ENCODE data around the gene DAB2IP.
"Not testable (repeated sequence)": the region's sequence is repeated elsewhere in the genome, so short reads cannot be mapped to it uniquely, and the experiment has no call there.

The DAB2IP gene

GRCh38 chr9:121731919-121732318, 80.5 kb downstream of the DAB2IP start:
- no peak for DNase-seq

- DNase-seq = no peak
Observed at GRCh38 chr9:121732389-121732788, 81.0 kb downstream of the DAB2IP start.

- DNase-seq = no peak
Observed at GRCh38 chr9:121732886-121733285, 81.5 kb downstream of the DAB2IP start.

GRCh38 chr9:121734465-121734864, 83.0 kb downstream of the DAB2IP start:
- no peak for DNase-seq

- no peak for DNase-seq
Observed at GRCh38 chr9:121735065-121735792, 83.8 kb downstream of the DAB2IP start.

GRCh38 chr9:121735793-121736770, 84.6 kb downstream of the DAB2IP start:
- DNase-seq = no peak

GRCh38 chr9:121736934-121737462, 85.6 kb downstream of the DAB2IP start:
- no peak for DNase-seq

- no peak for DNase-seq
Observed at GRCh38 chr9:121737481-121737931, 86.1 kb downstream of the DAB2IP start.

GRCh38 chr9:121738411-121738810, 87.0 kb downstream of the DAB2IP start:
- no peak for DNase-seq

- no peak for DNase-seq
Observed at GRCh38 chr9:121738968-121739367, 87.5 kb downstream of the DAB2IP start.

GRCh38 chr9:121739971-121740370, 88.5 kb downstream of the DAB2IP start:
- DNase-seq = no peak

- DNase-seq = no peak
Observed at GRCh38 chr9:121741228-121741918, 89.9 kb downstream of the DAB2IP start.

GRCh38 chr9:121741919-121742283, 90.5 kb downstream of the DAB2IP start:
- not testable (repeated sequence) for DNase-seq

- DNase-seq = no peak
Observed at GRCh38 chr9:121742923-121743322, 91.5 kb downstream of the DAB2IP start.

- DNase-seq = peak; percentile 15
Observed at GRCh38 chr9:121743441-121744001, 92.1 kb downstream of the DAB2IP start.

- DNase-seq = no peak
Observed at GRCh38 chr9:121744002-121744686, 92.7 kb downstream of the DAB2IP start.

- DNase-seq = no peak
Observed at GRCh38 chr9:121744687-121745395, 93.4 kb downstream of the DAB2IP start.

GRCh38 chr9:121745396-121745695, 93.9 kb downstream of the DAB2IP start:
- DNase-seq = no peak

- no peak for DNase-seq
Observed at GRCh38 chr9:121746411-121746810, 95.0 kb downstream of the DAB2IP start.

- DNase-seq = no peak
Observed at GRCh38 chr9:121746866-121747265, 95.4 kb downstream of the DAB2IP start.

GRCh38 chr9:121748074-121748473, 96.6 kb downstream of the DAB2IP start:
- DNase-seq = no peak
